Kidney (tissue), 22 donors: Measurements from ENCODE around the gene CCDC172. TPM values are rescaled to one million over a fixed set of nuclear protein-coding genes. Genes with fewer than 3 reads are reported as not detected.

Source experiments
- DNase-seq, 5 donors: peaks; one replicate each; pipeline ENCODE4 v3.0.0-alpha.2; 2013 to 2020
- FAIRE-seq: peaks from 2 replicates; lab custom pipeline; 2012; peaks lifted over from hg19 to GRCh38; lab: Jason Lieb, UNC
- H3K27ac ChIP-seq, 2 donors: one replicate each; pipeline ENCODE4 v1.7.0; 2013; ENCODE audit warnings: low read depth in 2 of 2, low read length in 2 of 2, inconsistent platforms in 1 of 2
- H3K27me3 ChIP-seq: one replicate; pipeline ENCODE4 v1.7.1; 2013; ENCODE audit warnings: low read length, inconsistent platforms; ENCODE audit not compliant: control insufficient read depth, insufficient read depth
- H3K36me3 ChIP-seq, 3 donors: one replicate each; pipeline versions ENCODE4 v1.7.0 to v1.7.1; 2013; ENCODE audit warnings: low read length in 3 of 3, control low read depth in 1 of 3, inconsistent platforms in 1 of 3; ENCODE audit not compliant: insufficient read depth in 3 of 3, control insufficient read depth in 2 of 3
- H3K4me1 ChIP-seq, 3 donors: one replicate each; pipeline versions ENCODE4 v1.7.0 to v1.7.1; 2013; ENCODE audit warnings: low read length in 3 of 3, inconsistent platforms in 1 of 3, low read depth in 1 of 3; ENCODE audit not compliant: control insufficient read depth in 2 of 3, insufficient read depth in 2 of 3
- H3K4me3 ChIP-seq, 3 donors: one replicate each; pipeline versions ENCODE4 v1.7.0 to v1.8.1; 2013; ENCODE audit warnings: low read length in 3 of 3, control low read depth in 1 of 3, inconsistent platforms in 1 of 3
- H3K9ac ChIP-seq, 3 donors: one replicate each; pipeline versions ENCODE4 v1.7.0 to v1.7.1; 2013; ENCODE audit warnings: low read length in 3 of 3, control low read depth in 1 of 3, inconsistent platforms in 1 of 3
- H3K9me3 ChIP-seq, 3 donors: one replicate each; pipeline versions ENCODE4 v1.7.0 to v1.7.1; 2013; ENCODE audit warnings: low read length in 3 of 3, control low read depth in 1 of 3, inconsistent platforms in 1 of 3; ENCODE audit not compliant: control insufficient read depth in 2 of 3, insufficient read depth in 1 of 3
- CTCF ChIP-seq: IDR thresholded peaks from 3 replicates; pipeline ENCODE4 v1.5.1; 2012; ENCODE audit warnings: mild to moderate bottlenecking, moderate library complexity, borderline replicate concordance; ENCODE audit not compliant: insufficient read depth; ENCODE audit errors: extremely low read depth
- intact Hi-C: fragments of 100-400 bp; cut with DNase I; formaldehyde crosslinking; loops from one replicate; pipeline ENCODE4 v1.11.1; 2022
- long read RNA-seq, 10 donors: library from polyadenylated mRNA in 1 of 10; unstranded in 1 of 10; transcript quantifications; one replicate each; pipeline ENCODE4 v2.0.0 and lab custom pipeline, GENCODE V29; 2021 to 2026
- polyA plus RNA-seq: library from polyadenylated mRNA; stranded (reverse); fragments of 350-450 nt; fragmentation: Illumina TruSeq; extraction: RNeasy Lipid Tissue Mini Kit (QIAGEN cat#74804); gene quantifications from one replicate; pipeline ENCODE4 v1.2.3, GENCODE V29; 2014; ENCODE audit warnings: low read depth, low replicate concordance; ENCODE audit not compliant: insufficient read depth
- total RNA-seq: library from RNA; stranded (reverse); fragmentation: NEBNext Ultra II Directional; extraction: Animal tissue kit (Norgen Biotek cat#: 25700); gene quantifications from one replicate; pipeline ENCODE4 v1.2.1, GENCODE V29; 2021
- donor health status: control.
- donor health status: control.
- donor health status: control.
- donor health status: control.
- donor health status: control.
- donor health status: DM: yes; HTN: yes; CAD: no.
- donor health status: Normal renal cell carcinoma (clear cell type).

The CCDC172 gene, protein sequence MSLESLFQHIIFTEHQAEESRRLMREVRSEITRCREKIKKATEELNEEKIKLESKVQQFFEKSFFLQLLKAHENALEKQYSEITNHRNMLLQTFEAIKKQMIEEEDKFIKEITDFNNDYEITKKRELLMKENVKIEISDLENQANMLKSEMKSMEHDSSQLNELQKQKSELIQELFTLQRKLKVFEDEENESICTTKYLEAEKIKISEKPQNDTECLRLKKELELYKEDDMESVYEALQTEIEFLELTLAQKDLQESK
- not detected for total RNA-seq
- not detected for polyA plus RNA-seq
- long read RNA-seq, donor 1, result 0 reads
- long read RNA-seq, donor 2, result 0 reads
- long read RNA-seq, donor 3, result 0 reads
- long read RNA-seq, donor 4, result 0 reads
- long read RNA-seq, donor 5, result 0 reads
- long read RNA-seq, donor 6, result 0 reads
- long read RNA-seq, donor 7, result 0 reads
- long read RNA-seq, donor 8, result 0 reads
- long read RNA-seq, donor 9, result 0 reads
- long read RNA-seq, donor 10, result 0 reads

GRCh38 chr10:116324227-116324950 is at the start of gene CCDC172:
TSS of gene CCDC172 (plus strand) at chr10:116324448. CDS start at chr10:116325012, 564 bp downstream.
- H3K27me3 ChIP-seq, result no peaks in the 10 kb centered on the region
- H3K9me3 ChIP-seq, result no peaks in the 10 kb centered on the region
- no peak for TF ChIP-seq CTCF
- H3K36me3 ChIP-seq, result no peaks in the 10 kb centered on the region
- no peak within 1 kb of the TSS for H3K27ac ChIP-seq
- H3K4me1 ChIP-seq, result no peaks in the 10 kb centered on the region
- FAIRE-seq (no peak), DNase-seq (peak in 1 of 5 donors; percentile 56)
- no peak within 1 kb of the TSS for H3K9ac ChIP-seq
- H3K4me3 ChIP-seq, result no peak within 1 kb of the TSS
- intact Hi-C loops, result no loop called here

DNA sequence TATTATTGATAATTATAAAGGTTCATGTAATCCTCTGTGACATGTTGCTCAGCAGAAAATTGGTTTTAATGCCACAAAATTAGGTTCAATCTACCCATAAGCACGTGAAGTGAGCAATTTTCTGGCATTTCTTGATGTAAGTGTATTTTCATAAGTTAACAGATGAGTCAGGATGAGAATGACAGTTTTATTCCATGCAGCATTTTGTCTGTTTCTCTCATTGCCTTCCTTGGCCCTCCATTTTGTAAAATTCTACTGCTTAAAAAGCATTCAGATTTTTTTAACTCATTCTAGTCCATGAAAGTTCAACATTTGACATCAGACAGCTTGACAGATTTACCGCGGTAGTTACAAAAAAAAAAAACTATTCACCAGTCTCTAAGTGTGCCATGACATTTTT is 47.3 kb upstream of the CCDC172 start:
- FAIRE-seq (no peak), DNase-seq (no peak)
- no peak for TF ChIP-seq CTCF
- intact Hi-C loops, result loop anchor here (10.0 kb wide), 1 partner anchor 332 kb away; no protein-coding TSS in a partner anchor
- H3K9ac ChIP-seq, result no peak overlapping the region
- peaks cover 3% of the 10 kb centered on the region for H3K27me3 ChIP-seq
- H3K9me3 ChIP-seq, result no peaks in the 10 kb centered on the region
- no peaks in the 10 kb centered on the region for H3K36me3 ChIP-seq
- no peak overlapping the region for H3K4me3 ChIP-seq
- H3K27ac ChIP-seq, result no peak overlapping the region
- peaks cover 0 to 6% (median 0%) of the 10 kb centered on the region in 3 donors for H3K4me1 ChIP-seq

DNA sequence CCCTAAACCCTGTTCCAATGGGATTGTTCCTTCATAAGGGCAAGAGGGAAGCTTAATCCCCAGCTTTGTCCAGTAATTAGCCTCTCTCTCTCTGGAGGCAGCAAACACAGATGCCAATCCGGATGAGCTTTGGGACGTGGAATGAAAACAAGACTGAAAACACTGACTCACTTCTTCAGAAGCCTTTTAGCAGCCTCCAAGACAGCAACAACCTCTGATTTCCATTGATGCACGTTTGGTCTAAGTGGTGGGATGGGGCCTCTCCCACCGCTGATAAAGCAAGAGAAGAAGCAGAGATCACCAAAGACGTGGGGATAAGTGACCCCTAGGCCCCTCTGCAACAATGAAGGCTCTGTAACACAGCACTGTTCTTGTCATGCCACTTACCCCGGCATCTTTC is 45.4 kb upstream of the CCDC172 start:
- no peak overlapping the region for H3K4me3 ChIP-seq
- TF ChIP-seq CTCF, result no peak
- intact Hi-C loops, result loop anchor here (10.0 kb wide), 1 partner anchor 334 kb away; no protein-coding TSS in a partner anchor
- H3K27ac ChIP-seq, result no peak overlapping the region
- H3K4me1 ChIP-seq, result peaks cover 0 to under 1% (median 0%) of the 10 kb centered on the region in 3 donors
- FAIRE-seq, result no peak
- H3K9me3 ChIP-seq, result no peaks in the 10 kb centered on the region
- DNase-seq, result no peak
- no peak overlapping the region for H3K9ac ChIP-seq
- peaks cover 3% of the 10 kb centered on the region for H3K27me3 ChIP-seq
- H3K36me3 ChIP-seq, result no peaks in the 10 kb centered on the region
